HAP-1 (cell line): ENCODE measurements around the gene JCAD.
"Not testable (repeated sequence)": the region's sequence is repeated elsewhere in the genome, so short reads cannot be mapped to it uniquely, and the experiment has no call there.

Source experiments
- DNase-seq, 2 experiments: peaks; one replicate each; pipeline ENCODE4 v3.0.0-alpha.2; 2016 to 2020; ENCODE audit warnings: low spot score in 2 of 2
- H3K27me3 ChIP-seq: fragments of 250-450 bp; sonication (Bioruptor Pico); 2 replicates; pipeline ENCODE4 v1.5.1; 2020; ENCODE audit warnings: low read depth, mild to moderate bottlenecking, moderate library complexity
- H3K36me3 ChIP-seq: fragments of 250-450 bp; sonication (Bioruptor Pico); replicated peaks from 2 replicates; pipeline ENCODE4 v1.5.1; 2020; ENCODE audit warnings: mild to moderate bottlenecking
- H3K4me1 ChIP-seq: fragments of 250-450 bp; sonication (Bioruptor Pico); 2 replicates; pipeline ENCODE4 v1.5.1; 2020; ENCODE audit warnings: mild to moderate bottlenecking
- H3K4me3 ChIP-seq: fragments of 250-450 bp; sonication (Bioruptor Pico); 2 replicates; pipeline ENCODE4 v1.5.1; 2020; ENCODE audit warnings: mild to moderate bottlenecking, moderate library complexity
- H3K9me3 ChIP-seq: fragments of 250-450 bp; sonication (Bioruptor Pico); 2 replicates; pipeline ENCODE4 v1.5.1; 2020; ENCODE audit warnings: mild to moderate bottlenecking, moderate library complexity
- in situ Hi-C: fragments of 300-500 bp; cut with MboI; formaldehyde crosslinking; loops from 3 replicates; pipeline ENCODE4 v1.14.3; 2020; ENCODE audit warnings: low sequenced_read_pairs, inconsistent platforms, mixed read lengths

JCAD gene

GRCh38 chr10:29993319-29993915 is 66.0 kb downstream of the JCAD start:
- H3K4me3 ChIP-seq: no peak overlapping the region
- H3K36me3 ChIP-seq: no peaks in the 10 kb centered on the region
- no peaks in the 10 kb centered on the region for H3K9me3 ChIP-seq
- in situ Hi-C loops: loop anchor here (10.0 to 25.0 kb wide), 2 partner anchors 241 to 594 kb away; no protein-coding TSS in a partner anchor
- H3K4me1 ChIP-seq: no peaks in the 10 kb centered on the region
- H3K27me3 ChIP-seq: no peaks in the 10 kb centered on the region
- no peak for DNase-seq

DNA sequence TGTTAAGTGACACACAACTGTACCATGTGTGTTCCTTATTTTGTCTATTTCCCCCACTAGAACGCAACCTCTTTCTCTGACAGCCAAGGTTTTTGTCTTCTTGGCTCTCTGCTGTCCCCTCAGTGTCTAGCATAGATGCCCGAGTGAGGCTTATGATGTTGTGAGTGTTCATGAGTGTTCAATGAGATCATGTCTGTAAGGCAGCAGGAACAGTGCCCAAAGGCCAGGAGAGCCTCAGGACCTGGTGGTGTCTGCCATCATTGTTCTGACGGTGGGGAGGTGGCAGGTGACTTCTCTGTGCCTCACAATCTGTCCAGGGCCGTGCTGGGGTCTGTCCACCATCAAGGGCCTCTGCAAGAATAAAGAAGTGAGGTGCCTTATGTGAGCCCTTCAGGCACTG is 66.5 kb downstream of the JCAD start:
- no peaks in the 10 kb centered on the region for H3K9me3 ChIP-seq
- no peaks in the 10 kb centered on the region for H3K4me1 ChIP-seq
- DNase-seq: no peak
- H3K27me3 ChIP-seq: no peaks in the 10 kb centered on the region
- no peaks in the 10 kb centered on the region for H3K36me3 ChIP-seq
- in situ Hi-C loops: loop anchor here (10.0 to 25.0 kb wide), 2 partner anchors 242 to 594 kb away; no protein-coding TSS in a partner anchor
- no peak overlapping the region for H3K4me3 ChIP-seq

DNA sequence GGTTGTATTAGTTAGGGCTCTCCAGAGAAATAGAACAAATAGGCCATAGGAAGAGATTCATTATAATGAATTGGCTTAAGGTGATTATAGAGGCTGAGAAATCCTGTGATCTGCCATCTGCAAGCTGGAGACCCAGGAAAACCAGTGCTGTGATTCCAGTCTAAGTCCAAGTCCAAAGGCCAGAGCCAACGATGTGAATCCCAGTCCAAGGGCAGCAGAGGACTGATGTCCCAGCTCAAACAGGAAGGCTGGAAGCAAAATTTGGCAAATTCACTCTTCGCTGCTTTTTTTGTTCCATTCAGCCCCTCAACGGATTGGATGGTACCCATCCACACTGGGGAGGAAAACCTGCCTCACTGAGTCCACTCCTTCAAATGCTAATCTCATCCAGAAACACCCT is 68.0 kb downstream of the JCAD start:
- DNase-seq: no peak
- Histone ChIP-seq H3K4me3 (no peak overlapping the region), H3K27me3 (no peaks in the 10 kb centered on the region), H3K4me1 (no peaks in the 10 kb centered on the region), H3K9me3 (no peaks in the 10 kb centered on the region), H3K36me3 (no peaks in the 10 kb centered on the region)
- in situ Hi-C loops: loop anchor here (10.0 to 25.0 kb wide), 2 partner anchors 243 to 596 kb away; no protein-coding TSS in a partner anchor

- Histone ChIP-seq H3K36me3 (no peaks in the 10 kb centered on the region), H3K4me1 (no peaks in the 10 kb centered on the region), H3K9me3 (no peaks in the 10 kb centered on the region), H3K27me3 (no peaks in the 10 kb centered on the region), H3K4me3 (no peak overlapping the region)
- in situ Hi-C loops: loop anchor here (25.0 kb wide), 1 partner anchor 600 kb away; no protein-coding TSS in a partner anchor
- no peak for DNase-seq
Measured at GRCh38 chr10:29987471-29987870, 71.9 kb downstream of the JCAD start.

- Histone ChIP-seq H3K4me3 (no peak overlapping the region), H3K9me3 (no peaks in the 10 kb centered on the region), H3K27me3 (no peaks in the 10 kb centered on the region), H3K36me3 (no peaks in the 10 kb centered on the region), H3K4me1 (no peaks in the 10 kb centered on the region)
- DNase-seq: no peak
- in situ Hi-C loops: loop anchor here (25.0 kb wide), 1 partner anchor 604 kb away; no protein-coding TSS in a partner anchor
Measured at GRCh38 chr10:29982997-29983648, 76.3 kb downstream of the JCAD start.

GRCh38 chr10:29981510-29981909 is 77.9 kb downstream of the JCAD start:
- in situ Hi-C loops: loop anchor here (25.0 kb wide), 1 partner anchor 606 kb away; no protein-coding TSS in a partner anchor
- H3K4me1 ChIP-seq: no peaks in the 10 kb centered on the region
- no peaks in the 10 kb centered on the region for H3K27me3 ChIP-seq
- H3K36me3 ChIP-seq: no peaks in the 10 kb centered on the region
- no peaks in the 10 kb centered on the region for H3K9me3 ChIP-seq
- no peak for DNase-seq
- no peak overlapping the region for H3K4me3 ChIP-seq

GRCh38 chr10:29980084-29980483 is 79.3 kb downstream of the JCAD start:
- H3K9me3 ChIP-seq: no peaks in the 10 kb centered on the region
- DNase-seq: no peak
- H3K4me3 ChIP-seq: no peak overlapping the region
- H3K4me1 ChIP-seq: no peaks in the 10 kb centered on the region
- no peaks in the 10 kb centered on the region for H3K36me3 ChIP-seq
- no peaks in the 10 kb centered on the region for H3K27me3 ChIP-seq
- in situ Hi-C loops: loop anchor here (25.0 kb wide), 1 partner anchor 607 kb away; no protein-coding TSS in a partner anchor

GRCh38 chr10:29979421-29979779 is 80.0 kb downstream of the JCAD start:
- not testable (repeated sequence) for H3K4me1 ChIP-seq, H3K4me3 ChIP-seq, DNase-seq, H3K36me3 ChIP-seq, H3K27me3 ChIP-seq, H3K9me3 ChIP-seq
- in situ Hi-C loops: loop anchor here (25.0 kb wide), 1 partner anchor 608 kb away; no protein-coding TSS in a partner anchor

GRCh38 chr10:29977171-29977570 is 82.2 kb downstream of the JCAD start:
- Histone ChIP-seq H3K4me1 (no peaks in the 10 kb centered on the region), H3K9me3 (no peaks in the 10 kb centered on the region), H3K4me3 (no peak overlapping the region), H3K36me3 (no peaks in the 10 kb centered on the region), H3K27me3 (no peaks in the 10 kb centered on the region)
- in situ Hi-C loops: loop anchor here (25.0 kb wide), 1 partner anchor 610 kb away; no protein-coding TSS in a partner anchor
- no peak for DNase-seq

GRCh38 chr10:29976134-29976533 is 83.3 kb downstream of the JCAD start:
- DNase-seq: no peak
- Histone ChIP-seq H3K27me3 (no peaks in the 10 kb centered on the region), H3K9me3 (no peaks in the 10 kb centered on the region), H3K4me1 (no peaks in the 10 kb centered on the region), H3K4me3 (no peak overlapping the region), H3K36me3 (no peaks in the 10 kb centered on the region)
- in situ Hi-C loops: loop anchor here (25.0 kb wide), 1 partner anchor 611 kb away; no protein-coding TSS in a partner anchor

- H3K9me3 ChIP-seq: no peaks in the 10 kb centered on the region
- no peak overlapping the region for H3K4me3 ChIP-seq
- no peaks in the 10 kb centered on the region for H3K4me1 ChIP-seq
- no peaks in the 10 kb centered on the region for H3K36me3 ChIP-seq
- H3K27me3 ChIP-seq: no peaks in the 10 kb centered on the region
- DNase-seq: no peak
- in situ Hi-C loops: loop anchor here (25.0 kb wide), 1 partner anchor 613 kb away; no protein-coding TSS in a partner anchor
Measured at GRCh38 chr10:29974773-29975172, 84.6 kb downstream of the JCAD start.

DNA sequence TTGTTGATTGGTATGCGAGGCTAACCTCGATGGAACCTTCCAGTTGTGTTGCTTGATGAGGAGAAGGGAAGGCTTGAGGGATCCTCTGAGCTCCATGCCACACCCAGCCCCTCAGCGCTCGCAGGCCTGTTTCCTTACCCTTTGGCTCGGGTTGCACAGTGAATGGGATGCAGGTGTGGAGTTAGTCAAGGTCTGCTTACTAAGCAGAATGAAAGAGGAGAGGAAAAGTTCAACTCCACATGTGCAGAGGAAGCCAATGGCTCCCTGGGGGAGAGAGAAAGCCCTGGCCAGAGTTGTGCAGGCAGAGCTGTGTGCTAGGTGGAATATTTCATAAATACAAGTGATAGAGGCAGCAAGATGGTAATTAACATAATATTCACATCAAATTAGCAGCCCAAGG is 85.5 kb downstream of the JCAD start:
- Histone ChIP-seq H3K4me3 (no peak overlapping the region), H3K36me3 (no peaks in the 10 kb centered on the region), H3K27me3 (no peaks in the 10 kb centered on the region), H3K9me3 (no peaks in the 10 kb centered on the region), H3K4me1 (no peaks in the 10 kb centered on the region)
- no peak for DNase-seq
- in situ Hi-C loops: no loop called here

DNA sequence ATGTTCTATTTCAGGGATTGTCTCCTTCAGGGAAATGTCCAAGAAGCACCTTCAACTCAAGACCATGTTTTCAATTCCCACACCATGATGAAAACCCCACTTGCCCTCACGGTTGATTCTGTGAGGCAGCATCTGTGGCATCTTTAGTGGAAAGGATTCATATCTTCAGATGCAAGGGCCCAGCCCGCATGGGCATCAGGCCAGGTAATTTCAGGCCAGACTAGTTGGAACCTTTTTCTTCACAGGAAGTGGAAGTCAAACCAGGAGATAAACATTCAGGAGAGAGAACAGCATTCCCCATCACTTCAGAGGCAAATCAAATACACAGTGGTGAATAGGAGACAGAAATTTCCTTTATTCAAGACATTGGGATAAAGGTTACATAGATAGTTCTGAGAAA is 88.8 kb downstream of the JCAD start:
- Histone ChIP-seq H3K4me1 (no peaks in the 10 kb centered on the region), H3K4me3 (no peak overlapping the region), H3K9me3 (no peaks in the 10 kb centered on the region), H3K27me3 (no peaks in the 10 kb centered on the region), H3K36me3 (no peaks in the 10 kb centered on the region)
- DNase-seq: no peak
- in situ Hi-C loops: no loop called here

DNA sequence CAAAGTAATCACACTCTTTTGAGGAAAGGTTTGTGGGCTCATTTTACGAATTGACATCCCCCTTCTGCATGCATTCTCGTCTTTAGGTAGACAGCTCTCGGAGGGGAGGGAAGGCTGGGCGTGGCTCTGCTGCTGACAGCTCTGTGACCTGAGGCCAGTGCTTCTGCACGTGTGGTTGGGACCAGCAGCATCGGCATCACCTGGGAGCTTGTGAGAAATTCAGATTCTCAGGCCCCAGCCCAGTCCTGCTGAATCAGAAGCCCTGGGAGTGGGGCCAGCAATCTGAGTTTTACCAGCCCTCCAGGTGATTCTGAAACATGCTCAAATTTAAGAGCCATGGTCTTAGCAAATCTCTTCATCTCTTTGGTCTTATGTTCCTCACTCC is 89.4 kb downstream of the JCAD start:
- Histone ChIP-seq H3K4me3 (no peak overlapping the region), H3K4me1 (no peaks in the 10 kb centered on the region), H3K36me3 (no peaks in the 10 kb centered on the region), H3K27me3 (no peaks in the 10 kb centered on the region), H3K9me3 (no peaks in the 10 kb centered on the region)
- DNase-seq: no peak
- in situ Hi-C loops: no loop called here
